Fibroblast of lung (primary cell): ENCODE data around the gene VWF.
"Not testable (repeated sequence)": the region's sequence is repeated elsewhere in the genome, so short reads cannot be mapped to it uniquely, and the experiment has no call there.

Experiments
- CTCF ChIP-seq, 2 donors: IDR thresholded peaks in 1 of 2; conservative IDR thresholded peaks in 1 of 2; 1 replicate in 1 of 2; 2 replicates in 1 of 2; pipeline ENCODE4 v1.5.1; 2011 to 2012; ENCODE audit warnings: low read length in 2 of 2, control low read depth in 1 of 2, inconsistent platforms in 1 of 2, low read depth in 1 of 2, mild to moderate bottlenecking in 1 of 2
- EZH2 ChIP-seq: IDR thresholded peaks from 2 replicates; pipeline ENCODE4 v1.5.1; 2012; ENCODE audit warnings: low read length, control low read depth, mild to moderate bottlenecking; ENCODE audit errors: missing control alignments

- not testable (repeated sequence) for TF ChIP-seq CTCF (conservative IDR thresholded peaks at IDR 0.05 in 1 of 2, IDR thresholded peaks at IDR 0.05 in 1 of 2; ENCODE audit: low read depth in 1 of 2, low read length in 2 of 2); EZH2
Observed at GRCh38 chr12:6148722-6149121, 24.3 kb upstream of the VWF start.
